ENCODE results near the gene RNF180. TPM values are rescaled to one million over a fixed set of nuclear protein-coding genes. Genes with fewer than 3 reads are reported as not detected.
A peak's percentile ranks its signal among the peaks of the same experiment; 100 is the strongest.
"Not testable (repeated sequence)": the region's sequence is repeated elsewhere in the genome, so short reads cannot be mapped to it uniquely, and the experiment has no call there.

RNF180 gene
- total RNA-seq, 1 experiment from 2014 or later = 7.8 TPM

GRCh38 chr5:64384765-64385164 lies 219.1 kb downstream of the RNF180 start:
- CTCF ChIA-PET = no interaction called here
- no peak for ATAC-seq
- no peaks in the 10 kb centered on the region for H3K36me3 ChIP-seq (ENCODE audit: control insufficient read depth, insufficient read depth, low read length)
- 0 out of 2 replicates have a peak, but pooled peaks cover 3% of the 10 kb centered on the region for H3K9me3 ChIP-seq (ENCODE audit: control insufficient read depth, insufficient read depth, low read depth, low read length)
- no peaks in the 10 kb centered on the region for H3K27me3 ChIP-seq (ENCODE audit: control insufficient read depth, insufficient read depth, low read length)
- no peak for DNase-seq (ENCODE audit: low read depth, low spot score)
- intact Hi-C loops (cut with micrococcal nuclease; ENCODE audit: unreplicated experiment) (no loop called here), in situ Hi-C loops (cut with HindIII; ENCODE audit: low pct_unique_long_range_greater_than_20kb, low sequenced_read_pairs) (no loop called here)
- H3K4me1 ChIP-seq (ENCODE audit: control insufficient read depth, insufficient read depth, low read length) = no peaks in the 10 kb centered on the region
- BruUV-seq (replicated peaks) = no TSS peak
- TF ChIP-seq REST (IDR thresholded peaks at IDR 0.05; ENCODE audit: insufficient read depth in 1 of 2, low read depth in 2 of 2, low read length in 1 of 2) (no peak), CTCF (IDR thresholded peaks at IDR 0.05) (peak; percentile 17; the same call in 1 of the 2 replicates)
- H3K4me3 ChIP-seq (ENCODE audit: low read depth in 2 of 2, low read length in 2 of 2) = no peak overlapping the region
- POLR2A ChIA-PET = no interaction called here
- H3K27ac ChIP-seq (ENCODE audit: low read length) = no peak overlapping the region

- ChIA-PET CTCF (no interaction called here), POLR2A (no interaction called here)
- no peaks in the 10 kb centered on the region for H3K27me3 ChIP-seq (ENCODE audit: control insufficient read depth, insufficient read depth, low read length)
- no peak for ATAC-seq
- 0 out of 2 replicates have a peak, but pooled peaks cover 3% of the 10 kb centered on the region for H3K9me3 ChIP-seq (ENCODE audit: control insufficient read depth, insufficient read depth, low read depth, low read length)
- in situ Hi-C loops (cut with HindIII; ENCODE audit: low pct_unique_long_range_greater_than_20kb, low sequenced_read_pairs) = no loop called here
- intact Hi-C loops (cut with micrococcal nuclease; ENCODE audit: unreplicated experiment) = no loop called here
- TF ChIP-seq TCF7L2 (IDR thresholded peaks at IDR 0.05; ENCODE audit: low read depth, low read length) = no peak
- TF ChIP-seq REST (IDR thresholded peaks at IDR 0.05; ENCODE audit: insufficient read depth in 1 of 2, low read depth in 2 of 2, low read length in 1 of 2) = no peak
- TF ChIP-seq SIN3A (IDR thresholded peaks at IDR 0.05; ENCODE audit: borderline replicate concordance, insufficient read depth, low read depth, low read length) = no peak
- TF ChIP-seq POLR2AphosphoS5 (IDR thresholded peaks at IDR 0.05; ENCODE audit: low read depth, low read length) = no peak
- TF ChIP-seq CTCF (IDR thresholded peaks at IDR 0.05) = no peak
- H3K36me3 ChIP-seq (ENCODE audit: control insufficient read depth, insufficient read depth, low read length) = no peaks in the 10 kb centered on the region
- no peak for DNase-seq (ENCODE audit: low read depth, low spot score)
- H3K4me1 ChIP-seq (ENCODE audit: control insufficient read depth, insufficient read depth, low read length) = no peaks in the 10 kb centered on the region
- H3K4me3 ChIP-seq (ENCODE audit: low read depth in 2 of 2, low read length in 2 of 2) = no peak overlapping the region
- no peak overlapping the region for H3K27ac ChIP-seq (ENCODE audit: low read length)
- no TSS peak for BruUV-seq (replicated peaks)
Observed at GRCh38 chr5:64397552-64397951, 231.9 kb downstream of the RNF180 start.

GRCh38 chr5:64398735-64399134 lies 233.1 kb downstream of the RNF180 start:
- intact Hi-C loops (cut with micrococcal nuclease; ENCODE audit: unreplicated experiment); CTCF ChIA-PET; BruUV-seq (replicated peaks); ATAC-seq; H3K4me1 ChIP-seq (ENCODE audit: control insufficient read depth, insufficient read depth, low read length); DNase-seq (ENCODE audit: low read depth, low spot score); in situ Hi-C loops (cut with HindIII; ENCODE audit: low pct_unique_long_range_greater_than_20kb, low sequenced_read_pairs); H3K9me3 ChIP-seq (ENCODE audit: control insufficient read depth, insufficient read depth, low read depth, low read length); H3K4me3 ChIP-seq (ENCODE audit: low read depth in 2 of 2, low read length in 2 of 2); H3K27me3 ChIP-seq (ENCODE audit: control insufficient read depth, insufficient read depth, low read length); H3K27ac ChIP-seq (ENCODE audit: low read length); POLR2A ChIA-PET; H3K36me3 ChIP-seq (ENCODE audit: control insufficient read depth, insufficient read depth, low read length): not testable (repeated sequence)

Measured in Panc1 (cell line).